ENCODE results near the gene TRIM44.

- TF ChIP-seq CTCF (IDR thresholded peaks at IDR 0.05; ENCODE audit: low read depth, low read length, missing input control): no peak
- no peak for TF ChIP-seq MAX (IDR thresholded peaks at IDR 0.05)
- TF ChIP-seq TAF1 (conservative IDR thresholded peaks at IDR 0.05): no peak
- TF ChIP-seq ATF3 (IDR thresholded peaks at IDR 0.05): no peak
These were observed 183.3 kb downstream of the TRIM44 start for GRCh38 chr11:35845860-35846259.
